HG03571 (cell line): ENCODE results near the gene UNC5A.

Source experiments
- ATAC-seq: cut with Tn5 transposase; IDR thresholded peaks from one replicate; pipeline ENCODE4 v1.9.1; 2021; ENCODE audit not compliant: unreplicated experiment

The UNC5A gene

DNA sequence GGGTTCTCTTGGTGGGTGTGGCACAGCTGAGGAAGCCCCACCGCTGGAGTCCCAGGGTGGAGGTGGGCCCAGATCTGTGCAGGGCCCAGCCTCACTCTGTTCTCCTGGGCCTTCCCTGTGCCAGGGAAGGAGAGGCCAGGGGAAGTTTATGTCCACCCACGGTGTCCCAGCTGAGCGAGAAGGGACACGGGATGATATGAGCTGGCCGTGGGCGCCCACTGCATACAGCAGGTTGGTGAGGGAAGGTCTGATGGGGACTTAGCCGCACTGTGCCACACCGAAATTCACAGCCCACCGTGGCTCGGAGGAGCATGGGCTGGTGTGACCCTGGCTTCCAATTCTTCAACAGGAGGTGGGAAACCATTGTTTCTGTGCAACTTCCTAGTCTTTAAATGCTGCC is 33.9 kb downstream of the UNC5A start:
- ATAC-seq: no peak

DNA sequence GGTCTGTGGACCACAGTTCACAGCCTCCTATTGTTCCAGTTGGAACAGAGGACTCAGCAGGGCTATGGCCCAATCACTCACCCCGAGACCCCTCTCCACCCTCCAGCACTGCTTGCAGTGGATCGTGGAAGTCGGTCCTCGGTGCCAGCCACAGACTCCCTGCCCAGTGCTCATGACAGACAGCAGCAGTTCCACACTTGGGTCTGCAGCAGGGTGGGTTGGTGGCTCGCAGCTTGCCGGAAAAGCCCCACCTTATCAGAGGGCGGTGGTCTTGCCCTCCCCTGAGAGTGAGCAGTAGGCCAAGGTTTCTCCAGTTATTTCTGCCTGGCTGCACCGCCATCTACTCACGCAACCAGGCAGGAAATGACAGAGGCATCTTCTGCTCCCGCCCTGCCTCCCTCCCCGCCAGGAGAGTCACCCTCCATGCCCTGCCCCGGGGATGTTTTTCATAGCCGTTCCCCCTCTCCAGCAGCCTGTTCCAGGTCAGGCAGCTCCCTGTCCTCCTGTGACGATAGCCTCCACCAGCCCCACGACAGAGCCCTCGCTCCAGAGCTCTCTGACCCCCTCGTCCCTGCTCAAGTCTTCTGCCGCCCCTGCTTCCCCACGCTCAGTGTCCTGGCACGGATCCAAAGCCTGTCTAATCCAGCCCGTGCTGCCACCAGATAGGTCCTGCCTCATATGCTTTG is 34.5 kb downstream of the UNC5A start:
- ATAC-seq: no peak

DNA sequence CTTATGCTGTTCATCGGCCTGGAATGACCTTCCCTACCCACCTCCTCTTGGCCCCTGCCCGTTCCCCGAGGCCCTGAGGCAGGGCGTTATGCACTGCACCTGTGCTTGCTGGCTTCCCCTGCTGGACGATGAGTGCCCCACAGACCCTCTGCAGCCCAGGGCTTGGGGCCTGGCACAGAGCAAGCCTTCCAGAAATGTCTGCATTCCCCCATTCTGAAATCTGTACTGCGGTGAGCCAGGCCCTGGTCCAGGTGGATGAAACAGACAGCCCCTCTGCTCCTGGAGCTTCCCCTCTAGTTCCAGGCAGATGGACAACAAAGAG is 35.0 kb downstream of the UNC5A start:
- no peak for ATAC-seq

DNA sequence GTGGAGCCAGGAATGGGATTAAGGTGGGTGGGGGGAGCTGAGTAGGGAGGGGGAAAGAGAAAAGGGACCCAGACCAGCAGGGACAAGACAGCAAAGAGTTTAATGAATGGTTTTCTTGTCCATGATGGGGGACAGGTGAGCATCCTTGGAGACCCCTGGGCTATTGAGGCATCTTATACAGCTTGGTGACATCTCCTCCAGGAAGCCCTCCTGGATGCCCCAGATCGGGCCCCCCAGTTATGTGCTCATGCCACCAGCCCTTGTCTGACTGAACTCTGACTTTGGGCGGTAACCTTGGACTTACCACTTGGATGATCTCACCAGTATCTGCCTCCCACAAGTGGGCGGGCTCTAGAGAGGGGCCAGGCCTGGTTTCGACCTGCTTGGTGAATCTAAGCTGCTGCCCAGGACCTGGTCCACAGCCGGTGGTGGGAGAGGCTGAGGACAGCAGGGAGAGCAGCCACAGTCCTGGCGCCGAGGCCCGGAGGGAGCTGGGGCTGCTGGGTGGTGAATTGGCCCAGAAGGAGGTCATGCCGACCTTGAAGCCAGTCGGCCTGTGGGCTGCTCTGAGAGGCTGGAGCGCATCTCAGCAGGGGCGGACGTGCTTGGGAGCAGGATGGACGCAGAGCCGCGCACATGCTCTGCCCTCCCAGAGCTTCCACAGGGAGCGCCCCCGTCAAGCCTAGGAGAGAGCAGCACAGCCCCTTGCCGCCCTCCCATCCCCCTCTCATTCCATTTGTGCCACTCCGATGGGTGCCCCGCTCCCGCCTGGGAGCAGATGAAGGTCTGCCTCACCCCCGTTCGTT is 36.2 kb downstream of the UNC5A start:
- ATAC-seq: no peak

DNA sequence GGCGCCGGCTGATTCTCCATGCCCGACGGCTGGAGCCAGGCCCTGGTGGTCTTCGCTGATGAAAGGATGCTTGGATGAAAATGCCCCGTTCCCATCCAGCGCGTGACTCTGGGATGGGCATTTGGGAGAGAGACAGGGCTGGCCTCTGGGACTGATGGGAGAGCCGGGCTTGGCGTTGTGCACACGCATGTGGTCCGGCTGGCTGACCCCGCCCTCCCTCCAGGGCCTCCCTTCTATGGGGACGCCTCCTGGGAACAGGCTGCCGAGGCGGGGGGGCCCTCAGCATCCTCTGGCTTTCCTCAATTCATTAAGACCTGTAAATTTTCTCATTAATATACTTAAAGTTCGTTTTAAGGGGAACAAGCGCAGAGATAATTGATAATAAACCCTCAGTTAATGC is 36.8 kb downstream of the UNC5A start:
- ATAC-seq: no peak

DNA sequence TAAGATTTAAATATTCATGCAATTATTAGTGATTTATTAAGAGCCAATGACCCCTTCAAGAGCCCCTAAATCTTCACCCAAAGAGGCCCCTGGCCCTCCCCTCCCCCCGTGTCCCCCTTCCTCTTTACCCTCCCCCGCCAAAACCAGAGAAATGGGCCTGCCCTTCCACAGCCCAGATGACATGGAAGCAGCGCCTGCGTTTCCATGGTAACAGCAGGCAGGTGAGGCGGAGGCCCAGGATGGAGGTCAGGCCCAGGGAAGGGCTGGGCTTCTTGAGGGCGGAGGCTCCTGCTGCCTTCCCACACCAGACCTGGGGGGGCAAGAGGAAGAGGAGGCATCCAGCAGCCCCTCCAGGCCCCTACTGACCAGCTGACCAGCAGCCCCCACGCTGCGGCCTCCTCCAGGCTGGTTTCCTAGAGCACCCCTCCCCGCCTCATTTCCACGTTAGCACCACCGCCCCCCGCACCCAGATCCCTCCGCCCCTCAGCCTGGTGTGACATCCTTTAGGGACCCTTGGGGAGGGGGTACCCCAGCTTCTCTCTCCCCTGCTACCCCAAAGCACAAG is 37.4 kb downstream of the UNC5A start:
- no peak for ATAC-seq

DNA sequence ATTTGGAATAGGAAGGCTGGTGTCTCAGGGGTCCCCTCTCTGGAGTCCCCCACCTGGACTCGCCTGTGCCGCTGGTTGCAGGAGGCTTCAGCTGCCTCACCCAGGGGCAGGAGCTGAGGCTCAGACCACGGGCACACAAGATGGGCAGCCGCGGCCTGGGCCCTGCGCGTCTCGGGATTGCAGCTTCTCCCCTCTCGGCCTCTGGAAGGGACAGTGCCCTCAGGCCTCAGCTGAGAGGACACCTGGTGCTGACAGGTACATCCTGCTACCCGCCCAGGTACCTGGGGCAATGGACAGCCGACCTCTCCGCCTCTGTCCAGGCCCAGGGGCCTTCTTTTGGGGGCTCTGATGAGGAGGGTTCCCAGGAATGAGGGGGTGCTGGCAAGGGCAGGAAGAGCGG is 38.3 kb downstream of the UNC5A start:
- no peak for ATAC-seq

DNA sequence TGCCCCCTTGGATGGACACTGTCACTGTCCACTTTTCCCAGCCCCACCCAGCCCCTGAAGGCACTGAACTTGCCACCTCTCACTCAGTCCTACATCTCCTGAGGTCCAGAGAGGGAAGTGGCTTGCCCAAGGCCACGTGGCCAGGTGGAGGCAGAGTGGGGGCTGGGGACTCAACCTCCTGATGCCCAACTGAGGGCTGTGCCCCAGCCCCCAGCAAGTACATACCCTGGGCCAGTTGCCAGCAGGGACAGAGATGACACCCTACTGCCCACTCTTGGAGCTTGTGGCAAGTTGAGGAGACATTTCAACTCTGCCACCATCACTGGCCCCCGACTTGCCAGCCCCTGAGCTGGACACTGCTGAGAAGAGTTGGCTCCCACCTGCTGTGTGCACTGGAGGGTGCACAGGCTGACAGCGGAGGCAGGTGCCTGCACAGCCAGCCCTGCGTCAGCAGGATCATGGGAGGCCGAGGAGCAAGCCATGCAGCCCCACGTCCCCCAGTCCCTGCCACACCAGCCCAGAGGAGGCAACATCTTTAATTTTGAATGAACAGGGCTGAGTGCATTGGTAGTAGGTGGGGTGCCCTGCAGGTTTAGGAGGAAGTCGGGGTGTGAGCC is 39.4 kb downstream of the UNC5A start:
- no peak for ATAC-seq

DNA sequence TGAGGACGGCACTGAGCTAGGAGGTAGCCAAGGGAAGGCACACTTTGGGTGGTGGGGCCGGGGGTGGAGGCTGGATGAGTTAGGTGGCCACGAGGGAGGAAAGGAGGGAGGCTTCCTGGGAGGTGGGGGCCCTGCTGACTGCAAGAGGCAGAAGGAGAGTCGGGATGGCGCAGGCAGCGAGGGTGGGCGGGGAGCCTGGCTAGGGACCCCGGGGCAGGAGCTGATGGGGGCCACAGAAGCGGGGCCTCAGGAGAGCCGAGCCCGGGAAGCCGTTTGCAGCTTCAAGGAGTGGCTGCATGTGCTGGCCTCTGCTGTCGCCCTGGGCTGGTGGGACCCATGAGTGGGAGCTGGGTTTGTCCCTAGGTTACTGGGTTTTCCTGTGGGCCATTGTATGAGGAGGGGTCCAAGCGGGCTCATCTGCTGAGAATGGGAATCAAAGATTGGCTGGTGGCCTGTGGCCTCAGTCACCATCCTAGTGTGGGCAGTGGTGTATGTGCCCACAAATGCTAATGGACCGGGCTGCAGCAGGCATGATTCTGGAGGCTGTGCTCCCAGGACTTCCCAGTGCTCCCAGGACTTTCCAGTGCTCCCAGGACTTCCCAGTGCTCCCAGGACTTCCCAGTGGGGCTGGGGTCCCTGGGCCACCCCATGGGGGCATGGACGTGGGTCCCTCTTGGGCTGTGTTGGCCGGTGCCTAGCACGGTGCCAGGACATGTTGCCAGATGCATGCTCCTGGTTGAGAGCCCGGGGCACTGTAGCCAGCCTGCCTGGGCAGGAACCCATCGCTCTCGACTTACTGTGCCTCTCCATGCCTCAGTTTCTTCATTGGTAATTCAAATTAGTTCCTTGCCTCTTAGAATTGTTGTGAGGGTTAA is 40.2 kb downstream of the UNC5A start:
- ATAC-seq: no peak

DNA sequence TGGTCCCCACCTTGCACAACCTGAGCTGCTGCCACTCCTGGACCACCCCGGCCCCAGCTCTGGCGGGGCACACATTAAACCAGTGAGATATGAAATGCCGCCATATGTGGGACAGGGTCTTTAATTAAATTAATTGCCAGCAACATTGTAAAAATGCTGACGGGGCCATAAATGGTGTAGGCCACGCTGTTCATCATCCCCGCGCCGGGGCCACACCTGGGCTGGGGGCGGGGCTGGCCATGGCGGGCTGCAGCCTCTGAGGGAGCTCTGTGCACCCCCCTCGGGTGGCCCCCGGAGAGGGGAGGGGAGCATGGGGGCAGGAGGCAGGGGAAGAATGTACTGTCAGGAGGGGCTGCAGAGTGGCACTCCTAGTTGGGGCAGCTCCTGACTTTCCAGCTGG is 41.0 kb downstream of the UNC5A start:
- ATAC-seq: no peak

DNA sequence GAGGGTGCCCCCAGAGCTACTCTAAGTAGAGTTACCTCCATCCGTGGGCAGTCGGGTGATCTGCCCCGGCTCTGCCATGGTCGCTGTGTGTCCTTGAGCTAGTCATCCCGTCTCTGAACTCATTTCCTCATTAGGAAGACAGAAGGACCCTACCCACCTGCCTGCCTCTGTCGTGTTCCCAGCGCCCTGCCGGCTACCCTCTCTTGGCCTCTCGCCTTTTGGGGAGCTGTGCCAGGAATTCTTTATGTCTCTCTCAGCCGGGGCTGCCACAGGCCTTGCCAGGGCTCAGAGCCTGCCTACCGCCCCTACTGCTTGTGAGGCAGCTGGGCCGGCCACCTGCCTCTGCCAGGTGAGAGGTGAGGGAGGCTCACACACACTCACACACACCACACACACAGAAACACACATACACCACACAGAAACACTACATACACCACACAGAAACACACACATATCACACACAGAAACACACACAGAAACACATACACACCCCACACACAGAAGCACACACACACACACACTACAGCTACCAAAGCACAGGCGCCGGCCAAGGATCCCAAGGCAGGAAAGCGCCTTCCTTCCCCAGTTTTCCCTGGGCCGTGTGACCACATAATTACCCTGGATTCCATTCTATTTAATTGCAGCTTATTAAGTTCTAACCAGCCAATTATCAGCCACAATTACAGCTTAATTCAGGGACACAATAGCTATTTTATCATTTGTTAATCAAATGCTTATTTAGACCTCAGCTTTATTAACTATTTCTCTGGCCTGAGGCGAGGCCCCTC is 41.7 kb downstream of the UNC5A start:
- ATAC-seq: no peak

DNA sequence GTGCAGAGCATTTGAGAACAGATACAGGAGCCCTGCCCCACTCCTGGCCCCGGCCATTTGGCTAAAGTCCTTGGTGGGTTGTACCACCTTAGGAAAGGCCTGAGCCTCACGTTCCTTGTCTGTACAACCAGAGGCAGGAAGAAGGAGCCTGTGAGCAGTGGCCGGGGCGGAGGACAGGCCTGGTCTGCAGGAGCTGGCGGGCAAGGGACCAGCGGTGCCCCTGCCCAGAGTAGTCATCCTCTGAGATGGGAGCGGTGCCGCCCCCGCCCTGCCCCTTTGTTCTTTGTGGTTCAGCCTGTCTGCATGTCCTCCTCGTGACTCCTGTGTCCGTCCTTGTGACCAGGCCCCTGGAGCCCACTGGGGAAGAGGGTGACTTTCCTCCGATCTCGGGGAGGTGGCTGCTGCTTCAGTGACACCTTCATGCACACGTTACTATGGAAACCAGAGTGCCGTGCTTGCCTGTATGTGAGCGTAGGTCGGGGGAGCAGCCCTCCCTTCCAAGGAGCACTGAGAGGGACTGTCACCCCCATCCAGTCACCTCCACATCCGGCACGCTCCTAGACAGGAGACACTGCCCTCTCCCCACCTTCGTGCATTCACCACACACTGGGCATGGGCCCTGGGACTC is 42.9 kb downstream of the UNC5A start:
- no peak for ATAC-seq

DNA sequence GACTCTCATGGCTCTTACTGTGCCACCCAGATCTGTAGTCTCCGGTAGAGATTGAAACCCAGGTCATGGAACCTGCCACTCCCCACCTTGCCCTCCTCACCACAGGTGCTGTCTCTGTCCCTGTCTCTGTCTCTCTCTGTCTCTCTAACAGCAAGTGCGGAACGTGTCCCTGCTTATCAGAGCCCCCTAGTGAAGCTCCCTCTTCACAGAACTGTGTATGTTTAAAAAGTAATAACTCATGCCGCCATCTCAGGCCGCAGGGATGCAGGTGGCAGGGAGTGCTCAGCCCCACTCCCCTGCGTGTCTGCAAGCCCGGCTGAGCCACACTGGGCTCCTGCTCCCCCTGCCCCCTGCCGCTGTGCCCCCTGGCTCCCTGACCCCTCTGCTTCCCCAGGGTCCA is 43.8 kb downstream of the UNC5A start:
- no peak for ATAC-seq

DNA sequence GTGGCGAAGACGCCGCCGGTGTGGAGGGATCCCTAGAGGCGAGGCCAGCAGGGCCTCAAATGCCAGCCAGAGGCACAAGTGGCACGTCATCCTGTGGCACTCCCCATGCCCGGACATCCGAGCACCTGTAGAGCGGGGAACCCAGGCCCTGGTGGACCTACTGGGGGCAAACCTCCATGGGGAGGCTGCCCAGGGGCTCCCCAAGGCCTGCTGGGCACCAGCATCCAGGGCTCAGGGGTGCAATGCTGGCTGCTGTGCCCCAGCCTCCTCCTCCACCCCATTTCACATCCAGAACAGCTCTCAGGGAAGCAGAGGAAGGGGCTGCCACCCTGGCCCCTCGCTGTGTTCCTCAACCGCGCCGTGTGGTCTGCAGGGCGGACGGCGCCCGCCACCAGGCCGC is 45.2 kb downstream of the UNC5A start:
- no peak for ATAC-seq

DNA sequence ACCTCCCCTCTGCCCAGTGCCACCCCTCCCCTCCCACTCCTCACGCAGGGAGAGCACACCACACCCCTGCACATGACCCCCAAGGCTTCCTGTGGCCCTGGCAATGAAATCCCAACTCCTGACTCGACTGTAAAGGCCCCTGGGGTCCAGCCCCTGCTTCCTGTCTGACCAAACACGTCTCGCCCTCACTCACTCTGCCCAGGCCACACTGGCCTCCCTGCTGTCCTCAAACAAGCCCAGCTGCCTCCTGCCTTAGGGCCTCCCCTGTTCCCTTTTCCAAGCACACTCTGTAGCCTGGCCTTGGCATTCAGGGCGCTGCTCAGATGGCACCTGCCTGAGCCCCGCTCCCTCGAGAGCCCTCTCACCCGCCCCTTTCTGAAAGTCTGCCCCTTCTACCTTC is 46.4 kb downstream of the UNC5A start:
- no peak for ATAC-seq

DNA sequence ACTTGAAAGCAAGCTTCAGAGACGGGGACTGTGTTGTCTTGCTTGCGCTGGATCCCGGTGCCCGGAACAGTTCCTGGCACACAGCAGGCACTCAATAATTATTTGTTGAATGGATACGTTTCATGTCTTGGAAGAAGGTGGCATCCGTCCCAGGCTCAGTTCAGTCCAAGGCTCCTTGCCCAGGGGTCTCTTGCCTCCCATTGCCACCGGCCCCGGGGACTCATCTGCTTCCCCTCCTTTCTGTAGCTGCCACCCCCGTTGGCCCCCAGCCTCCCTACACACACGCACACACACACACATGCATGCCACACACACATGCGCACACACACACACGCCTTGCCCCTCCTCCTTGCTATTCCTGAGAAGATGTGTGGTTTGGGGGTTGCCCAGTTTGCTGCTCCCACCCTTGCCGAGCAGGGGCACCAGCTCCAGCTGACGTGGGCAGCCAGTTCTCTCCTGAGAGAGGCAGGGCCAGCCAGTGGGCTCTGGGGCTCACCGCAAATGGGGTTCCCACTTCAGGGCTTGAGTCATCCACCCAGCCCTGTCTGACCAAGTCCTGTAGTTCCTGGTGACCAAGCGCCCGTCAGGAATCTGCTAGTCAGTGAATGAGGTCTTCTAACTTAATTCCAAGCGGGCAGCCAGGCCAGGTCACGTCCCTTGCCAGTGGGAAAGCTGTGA is 47.0 kb downstream of the UNC5A start:
- ATAC-seq: no peak

DNA sequence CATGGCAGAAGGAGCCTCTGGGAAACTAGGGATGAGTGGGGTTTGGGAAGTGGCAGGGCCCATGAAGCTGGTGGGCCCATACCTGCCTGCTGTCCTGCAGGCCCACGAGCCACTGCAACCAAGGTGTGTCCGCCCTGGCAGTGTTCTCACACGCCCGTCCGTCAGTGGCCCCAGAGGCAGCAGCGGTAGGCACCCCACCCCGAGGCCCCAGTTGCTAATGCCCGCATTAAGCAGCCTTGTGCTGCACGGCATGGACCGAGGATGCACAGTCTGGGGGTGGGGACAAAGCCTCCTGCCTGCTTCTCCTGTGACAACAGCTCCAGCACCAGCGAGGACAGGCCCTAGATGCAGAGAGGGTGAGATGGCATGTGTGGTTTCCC is 47.5 kb downstream of the UNC5A start:
- ATAC-seq: no peak

DNA sequence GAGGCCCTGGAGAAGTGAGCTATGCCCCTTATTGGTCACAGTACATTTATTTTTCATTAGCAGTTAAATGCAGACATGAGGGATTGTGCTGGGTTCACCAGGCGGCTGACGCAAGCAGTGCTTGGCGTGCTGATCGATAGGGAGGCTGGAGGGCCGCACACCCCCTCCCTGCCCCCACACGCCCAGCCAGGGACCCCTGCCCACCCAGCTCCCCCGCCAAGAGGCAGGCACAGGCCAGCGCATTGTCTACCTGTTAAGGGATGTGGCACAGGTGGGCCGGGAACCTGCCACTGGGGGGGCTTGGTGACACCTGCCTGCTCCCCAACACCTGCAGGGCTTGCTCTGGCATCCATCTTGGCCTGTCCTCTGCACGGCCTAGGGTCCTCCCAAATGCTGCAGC is 49.6 kb downstream of the UNC5A start:
- ATAC-seq: no peak

DNA sequence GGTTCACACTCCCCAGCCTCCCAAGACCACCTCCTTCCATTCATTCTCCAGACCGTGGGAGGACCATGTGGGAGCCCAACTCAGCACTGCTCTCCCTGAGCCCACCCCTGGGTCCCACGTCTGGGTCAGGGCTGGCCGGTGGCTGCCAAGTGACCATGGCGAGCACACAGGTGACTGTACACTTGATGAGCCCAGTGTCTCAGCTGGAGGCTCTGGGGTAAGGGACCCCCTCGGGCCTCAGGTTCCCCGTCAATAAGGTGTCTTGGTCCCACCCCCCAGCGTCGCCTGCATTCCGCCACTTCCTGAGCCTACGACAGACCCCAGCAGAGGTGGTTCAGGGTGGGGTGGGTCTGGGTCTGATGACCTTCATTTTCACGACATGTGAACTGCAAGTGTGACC is 50.0 kb downstream of the UNC5A start:
- ATAC-seq: no peak
